Stimulated activated CD4-positive, alpha-beta T cell treated with anti-CD3 and anti-CD28 coated beads, Interleukin-12 subunit alpha, Interleukin-12 subunit beta, amount 100 ng/mL, for 24 hours (primary cell): ENCODE results near the gene PLXNB3.
"Not testable (repeated sequence)": the region's sequence is repeated elsewhere in the genome, so short reads cannot be mapped to it uniquely, and the experiment has no call there.

ENCODE experiments used
- DNase-seq, 2 experiments: peaks; one replicate each; pipeline ENCODE4 v3.0.0-alpha.2; 2020; ENCODE audit warnings: low read depth in 2 of 2

PLXNB3 gene

DNA sequence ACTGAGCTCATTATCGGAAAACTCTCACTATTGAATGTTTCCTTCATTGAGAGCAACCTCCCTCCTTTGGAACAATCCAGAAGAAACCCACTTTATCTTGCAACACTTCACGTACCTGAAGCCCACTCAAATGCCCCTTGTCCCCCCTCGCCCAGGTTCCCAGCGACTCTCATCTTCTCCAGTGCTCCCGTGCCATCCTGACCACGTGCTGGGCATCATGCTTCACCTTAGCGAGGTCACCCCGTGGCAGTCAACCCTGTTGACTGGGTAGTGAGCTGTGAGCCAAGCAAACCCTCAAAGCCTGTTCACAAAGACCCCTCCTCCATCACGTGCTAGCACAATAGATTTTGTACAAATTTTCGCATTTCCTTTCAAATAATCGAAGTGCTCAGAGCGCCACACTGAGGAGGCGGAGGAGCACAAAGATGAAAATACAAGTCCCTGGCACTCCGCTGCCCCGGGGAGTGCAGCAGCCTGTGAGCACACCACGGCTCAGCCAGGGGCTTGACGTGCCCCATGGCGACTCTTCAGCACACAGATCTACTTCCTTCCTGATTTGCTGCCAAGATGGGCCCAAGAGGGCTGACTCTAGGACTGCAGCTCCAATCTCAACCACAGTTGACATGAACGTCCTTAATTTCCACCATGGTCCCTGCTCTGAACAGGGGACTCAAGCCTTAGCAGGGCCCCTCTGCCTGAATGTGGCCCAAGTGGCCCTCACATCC, 50.7 kb downstream of the PLXNB3 start:
- no peak for DNase-seq

DNA sequence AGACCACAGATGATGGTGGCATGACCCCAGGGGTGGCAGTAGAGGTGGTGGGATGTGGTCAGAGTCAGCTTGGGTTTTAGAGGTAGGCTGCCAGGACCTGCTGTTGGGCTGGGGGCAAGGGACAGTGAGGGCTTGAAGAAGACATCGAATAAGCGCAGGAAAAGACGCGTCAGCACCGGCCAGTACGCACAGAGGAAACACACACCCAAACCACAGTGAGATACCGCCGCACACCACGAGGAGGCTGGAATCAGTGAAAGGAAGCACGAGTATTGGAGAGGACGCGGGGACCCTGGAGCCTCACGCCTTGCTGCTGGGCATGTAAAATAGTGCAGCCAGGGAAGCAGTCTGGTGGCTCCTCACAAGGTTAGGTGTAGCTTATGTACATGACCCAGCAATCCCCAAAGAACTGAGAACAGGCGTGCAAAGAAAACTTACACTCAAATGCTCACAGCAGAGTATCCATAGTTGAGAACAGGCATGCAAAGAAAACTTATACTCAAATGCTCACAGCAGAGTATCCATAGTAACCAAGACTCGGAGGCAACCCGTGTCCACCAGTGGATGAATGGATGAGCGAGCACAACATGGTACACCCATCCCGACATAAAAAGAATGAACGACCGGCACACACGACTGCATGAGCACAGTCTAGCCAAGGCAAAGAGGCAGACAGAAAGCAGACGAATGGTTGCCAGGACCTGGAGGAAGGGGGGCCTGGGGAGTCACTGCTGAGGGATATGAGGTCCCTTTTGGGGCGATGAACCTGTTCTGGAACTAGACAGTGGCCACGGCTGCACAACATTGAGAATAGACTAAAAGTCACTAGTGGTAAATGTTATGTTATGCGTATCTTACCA, 53.0 kb downstream of the PLXNB3 start:
- DNase-seq: peak in 1 of 2 experiments; percentile 31

DNA sequence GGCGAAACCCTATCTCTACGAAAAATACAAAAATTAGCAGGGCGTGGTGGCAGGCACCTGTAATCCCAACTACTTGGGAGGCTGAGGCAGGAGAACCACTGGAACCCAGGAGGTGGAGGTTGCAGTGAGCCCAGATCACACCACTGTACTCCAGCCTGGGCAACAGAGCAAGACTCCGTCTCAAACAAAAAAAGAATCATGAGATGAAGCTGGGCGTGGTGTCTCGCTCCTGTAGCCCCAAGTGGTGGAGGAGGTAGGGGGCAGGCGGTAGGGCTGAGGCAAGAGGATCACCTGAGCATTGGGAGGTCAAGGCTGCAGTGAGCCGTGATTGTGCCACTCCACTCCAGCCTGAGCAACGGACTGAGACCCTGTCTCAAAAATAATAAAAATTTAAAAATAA, 54.0 kb downstream of the PLXNB3 start:
- DNase-seq: not testable (repeated sequence)

DNA sequence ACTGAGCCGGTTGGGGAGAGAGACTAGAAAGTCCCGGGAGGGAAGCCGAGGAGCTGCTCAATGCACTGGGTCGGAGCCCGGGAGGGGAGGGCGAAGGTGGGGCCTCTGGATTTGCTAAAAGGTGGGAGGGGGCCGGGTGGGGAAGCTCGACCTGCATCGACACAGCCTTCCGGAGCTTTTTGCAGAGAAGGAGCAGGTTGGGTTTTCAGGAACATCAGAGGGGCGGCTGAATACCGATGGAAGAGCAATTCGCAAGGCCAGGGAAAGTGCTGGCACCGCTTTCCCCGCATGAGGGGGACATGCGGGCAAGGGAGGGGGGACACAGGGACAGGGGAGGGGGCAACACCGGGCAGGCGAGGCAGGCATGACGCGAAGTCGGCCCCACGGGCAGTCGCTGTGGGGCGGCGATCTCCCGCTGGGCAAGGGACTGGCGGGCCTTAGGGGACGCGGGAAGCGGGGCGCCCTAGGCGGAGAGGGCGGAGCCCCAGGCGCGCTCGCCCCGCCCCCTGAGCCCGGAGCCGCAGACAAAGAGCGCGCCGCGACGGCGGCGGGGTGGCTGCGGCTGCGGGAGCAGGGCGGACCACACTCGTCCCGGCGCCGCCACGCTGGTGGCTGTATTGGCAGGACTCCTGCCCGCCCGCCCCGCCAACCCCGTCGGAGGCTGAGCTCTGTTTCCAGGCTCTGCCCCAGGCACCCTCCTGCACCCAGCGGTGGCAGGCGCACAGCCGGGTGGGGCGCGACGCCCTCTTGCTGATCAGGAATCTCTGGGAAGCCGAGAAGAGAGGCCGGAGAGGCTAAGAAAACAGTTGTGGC, 54.7 kb downstream of the PLXNB3 start:
- peak; percentile 6 to 33 for DNase-seq

DNA sequence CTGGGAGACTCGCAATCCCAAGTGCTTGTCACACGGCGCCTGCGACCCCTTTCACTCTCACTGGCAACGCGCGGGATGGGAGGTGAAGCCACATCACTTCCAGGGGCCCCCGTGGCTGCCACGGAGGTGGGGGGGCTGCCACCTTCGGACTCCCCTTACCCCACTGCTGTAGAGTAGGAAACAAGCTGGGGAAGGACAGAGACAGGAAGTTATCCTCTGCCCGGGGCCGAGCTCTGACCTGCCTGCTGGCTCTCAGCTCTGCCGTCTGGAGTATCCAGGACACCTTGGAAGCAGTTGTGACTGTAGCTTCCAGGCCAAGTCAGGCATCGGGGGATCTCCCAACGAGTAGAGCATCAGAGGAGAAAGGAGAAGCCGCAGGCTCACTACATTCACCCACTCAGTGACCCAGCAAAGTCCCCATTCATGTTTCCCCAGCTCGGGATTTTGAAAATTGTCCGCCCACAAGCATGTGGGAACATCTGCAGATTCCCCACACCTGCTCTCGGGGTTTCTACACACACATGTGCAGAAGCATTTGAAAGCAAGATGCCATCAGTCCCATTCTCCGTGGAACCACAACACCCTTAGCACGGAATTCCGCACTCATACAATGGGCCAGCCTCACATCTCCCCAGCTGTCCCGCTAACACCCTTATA, 55.5 kb downstream of the PLXNB3 start:
- DNase-seq: no peak

DNA sequence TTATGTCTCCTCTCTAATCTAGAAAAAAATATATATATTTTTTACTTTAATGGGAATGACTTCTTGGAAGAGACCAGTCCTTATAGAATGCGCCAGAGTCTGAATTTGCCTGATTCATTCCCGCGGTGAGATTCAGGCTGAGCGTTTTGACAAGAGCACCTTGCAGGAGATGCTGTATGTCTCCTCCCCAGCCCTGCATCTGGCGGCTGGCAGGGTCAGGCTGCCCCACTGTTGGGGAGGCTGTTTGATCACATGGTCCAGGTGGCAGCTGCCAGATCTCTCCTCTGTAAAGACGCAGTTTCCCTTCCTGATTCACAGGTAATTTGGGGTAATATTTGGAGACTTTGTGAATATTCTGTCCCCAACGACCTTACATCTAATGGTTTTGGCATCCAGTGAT, 56.6 kb downstream of the PLXNB3 start:
- no peak for DNase-seq

DNA sequence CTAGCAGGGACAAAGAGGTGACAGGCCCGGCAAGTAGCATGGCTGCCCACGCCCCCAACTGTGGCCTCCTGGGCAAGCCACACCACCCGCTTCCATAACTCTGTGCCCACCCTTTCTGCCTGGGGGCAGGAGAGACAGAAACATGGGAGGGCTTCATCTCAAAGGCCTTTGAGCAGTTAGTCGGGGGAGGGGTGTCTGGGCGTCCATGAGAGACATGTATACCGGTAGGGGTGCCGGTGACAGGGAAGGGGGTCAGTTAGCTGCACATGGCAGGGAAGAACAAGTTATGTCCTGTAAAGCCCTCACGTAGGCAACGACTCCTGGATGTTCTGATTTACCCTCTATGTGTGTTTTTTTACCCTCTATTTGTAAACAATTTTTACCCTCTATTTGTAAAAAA, 57.0 kb downstream of the PLXNB3 start:
- DNase-seq: no peak

DNA sequence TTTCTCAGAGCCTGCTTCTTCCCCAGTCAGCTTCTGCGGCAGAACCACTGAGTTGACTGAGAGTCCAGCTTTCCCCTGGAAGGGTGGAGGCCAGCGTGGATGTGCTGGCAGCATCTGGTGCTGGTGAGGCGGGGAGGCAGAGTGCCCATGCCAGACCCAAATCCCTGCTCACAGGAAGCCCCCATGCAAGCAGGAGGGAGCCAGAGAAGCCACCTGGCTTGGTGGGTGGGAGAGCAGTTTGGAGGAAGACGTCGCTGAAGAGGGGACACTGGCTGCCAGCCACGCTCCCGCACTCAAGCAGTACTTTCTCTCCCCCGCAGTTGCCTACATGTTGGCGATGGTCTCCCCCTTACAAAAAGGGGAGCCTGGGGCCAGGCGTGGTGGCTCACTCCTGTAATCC, 60.3 kb downstream of the PLXNB3 start:
- DNase-seq: no peak

DNA sequence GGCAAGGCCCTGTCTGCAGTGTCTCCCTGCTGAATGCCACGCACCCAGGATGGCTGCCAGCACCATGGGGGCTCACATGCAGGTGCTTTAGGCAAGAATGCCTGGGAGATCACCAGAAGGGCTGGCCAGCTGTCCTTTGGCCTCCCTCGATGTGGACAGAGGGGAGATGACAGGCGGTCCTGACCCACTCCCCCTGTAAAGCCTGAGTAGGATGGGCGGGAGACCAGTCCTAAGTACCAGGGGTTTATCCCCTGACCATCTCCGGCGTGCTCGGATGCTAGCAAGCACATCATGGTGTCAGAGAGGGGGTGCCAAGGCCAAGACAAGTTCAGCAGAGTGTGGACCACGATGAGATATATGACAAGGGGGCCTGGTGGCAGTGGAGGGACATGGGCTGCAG, 61.0 kb downstream of the PLXNB3 start:
- no peak for DNase-seq
